ENCODE data around the gene ELF2.

GRCh38 chr4:139221687-139222086 lies 44.7 kb upstream of the ELF2 start:
- no peak for TF ChIP-seq CTCF (IDR thresholded peaks at IDR 0.05)
- no peak for TF ChIP-seq POLR2A (IDR thresholded peaks at IDR 0.05)
- TF ChIP-seq POLR2AphosphoS5 (IDR thresholded peaks at IDR 0.05) = no peak

Data from breast epithelium (tissue), 3 donors.